H54 (cell line): ENCODE measurements around the gene FOCAD.

Experiments
- DNase-seq: peaks from one replicate; pipeline ENCODE4 v3.0.0; 2011; ENCODE audit warnings: low spot score, mixed read lengths; ENCODE audit not compliant: insufficient read length
- FAIRE-seq: peaks from 3 replicates; lab custom pipeline; 2011; peaks lifted over from hg19 to GRCh38; lab: Jason Lieb, UNC
- POLR2A ChIP-seq: IDR thresholded peaks from 2 replicates; pipeline ENCODE4 v1.6.1; 2011; ENCODE audit warnings: low read depth, mild to moderate bottlenecking, low read length

FOCAD gene

GRCh38 chr9:20832775-20833174 is 148.7 kb downstream of the FOCAD start:
- DNase-seq (no peak), FAIRE-seq (no peak)
- no peak for TF ChIP-seq POLR2A

- no peak for TF ChIP-seq POLR2A
- FAIRE-seq (peak; percentile 90), DNase-seq (no peak)
Observed at GRCh38 chr9:20835377-20836286, 151.6 kb downstream of the FOCAD start.

- no peak for FAIRE-seq
- DNase-seq = no peak
- no peak for TF ChIP-seq POLR2A
Observed at GRCh38 chr9:20837166-20837565, 153.1 kb downstream of the FOCAD start.

GRCh38 chr9:20838218-20838617 is 154.2 kb downstream of the FOCAD start:
- no peak for TF ChIP-seq POLR2A
- FAIRE-seq = peak; percentile 60
- no peak for DNase-seq

GRCh38 chr9:20844916-20845315 is 160.9 kb downstream of the FOCAD start:
- FAIRE-seq (no peak), DNase-seq (no peak)
- no peak for TF ChIP-seq POLR2A

- FAIRE-seq = no peak
- no peak for DNase-seq
- no peak for TF ChIP-seq POLR2A
Observed at GRCh38 chr9:20848490-20848889, 164.4 kb downstream of the FOCAD start.

GRCh38 chr9:20853866-20854265 is 169.8 kb downstream of the FOCAD start:
- DNase-seq (no peak), FAIRE-seq (no peak)
- TF ChIP-seq POLR2A = no peak

- TF ChIP-seq POLR2A = no peak
- no peak for DNase-seq
- peak; percentile 73 for FAIRE-seq
Observed at GRCh38 chr9:20854444-20854843, 170.4 kb downstream of the FOCAD start.

GRCh38 chr9:20863945-20864344 is 179.9 kb downstream of the FOCAD start:
- DNase-seq (no peak), FAIRE-seq (no peak)
- no peak for TF ChIP-seq POLR2A

- no peak for DNase-seq
- TF ChIP-seq POLR2A = no peak
- no peak for FAIRE-seq
Observed at GRCh38 chr9:20865347-20865746, 181.3 kb downstream of the FOCAD start.

GRCh38 chr9:20870115-20870514 is 186.1 kb downstream of the FOCAD start:
- TF ChIP-seq POLR2A = no peak
- FAIRE-seq = no peak
- DNase-seq = no peak

- DNase-seq (no peak), FAIRE-seq (peak; percentile 48)
- no peak for TF ChIP-seq POLR2A
Observed at GRCh38 chr9:20872340-20872977, 188.4 kb downstream of the FOCAD start.

GRCh38 chr9:20873240-20873865 is 189.3 kb downstream of the FOCAD start:
- DNase-seq (no peak), FAIRE-seq (no peak)
- TF ChIP-seq POLR2A = no peak

- FAIRE-seq (no peak), DNase-seq (no peak)
- TF ChIP-seq POLR2A = no peak
Observed at GRCh38 chr9:20880271-20880670, 196.2 kb downstream of the FOCAD start.
